Measurements from ENCODE around the gene GRID2. TPM values are rescaled to one million over a fixed set of nuclear protein-coding genes. Genes with fewer than 3 reads are reported as not detected.

GRID2 gene
- total and polyA plus RNA-seq, 8 donors: 6.4 TPM; not detected in 7

DNA sequence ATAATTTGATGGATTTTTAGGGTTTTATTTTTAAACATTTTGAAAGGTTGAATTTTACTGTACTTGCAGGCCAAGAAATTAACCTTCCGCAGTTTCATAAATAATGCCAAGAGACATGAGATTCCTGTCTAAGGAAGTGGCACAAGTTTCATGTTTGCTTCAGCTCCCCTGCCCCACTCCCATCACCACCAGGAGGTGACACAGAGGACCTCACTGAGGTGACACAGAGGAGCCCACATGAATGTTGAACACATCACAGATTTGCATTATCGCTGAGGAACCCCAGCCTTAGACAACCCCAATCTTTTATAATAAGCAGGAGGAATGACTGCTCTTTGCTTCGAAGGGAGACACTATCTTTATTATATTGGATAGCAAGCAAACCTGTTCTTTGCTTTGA is 1033.4 kb downstream of the GRID2 start:
- WGBS, 5 donors: 73 to 90% (median 84%) methylated on average over 3 of the region's 3 CpGs
- Histone ChIP-seq H3K9me3 (no peaks in the 10 kb centered on the region), H3K4me1 (no peaks in the 10 kb centered on the region), H3K27ac (no peak overlapping the region), H3K27me3 (no peaks in the 10 kb centered on the region), H3K36me3 (no peaks in the 10 kb centered on the region), H3K4me3 (no peak overlapping the region)
- no peak for TF ChIP-seq POLR2AphosphoS5 (IDR thresholded peaks at IDR 0.05)
- TF ChIP-seq, protein P1, sequence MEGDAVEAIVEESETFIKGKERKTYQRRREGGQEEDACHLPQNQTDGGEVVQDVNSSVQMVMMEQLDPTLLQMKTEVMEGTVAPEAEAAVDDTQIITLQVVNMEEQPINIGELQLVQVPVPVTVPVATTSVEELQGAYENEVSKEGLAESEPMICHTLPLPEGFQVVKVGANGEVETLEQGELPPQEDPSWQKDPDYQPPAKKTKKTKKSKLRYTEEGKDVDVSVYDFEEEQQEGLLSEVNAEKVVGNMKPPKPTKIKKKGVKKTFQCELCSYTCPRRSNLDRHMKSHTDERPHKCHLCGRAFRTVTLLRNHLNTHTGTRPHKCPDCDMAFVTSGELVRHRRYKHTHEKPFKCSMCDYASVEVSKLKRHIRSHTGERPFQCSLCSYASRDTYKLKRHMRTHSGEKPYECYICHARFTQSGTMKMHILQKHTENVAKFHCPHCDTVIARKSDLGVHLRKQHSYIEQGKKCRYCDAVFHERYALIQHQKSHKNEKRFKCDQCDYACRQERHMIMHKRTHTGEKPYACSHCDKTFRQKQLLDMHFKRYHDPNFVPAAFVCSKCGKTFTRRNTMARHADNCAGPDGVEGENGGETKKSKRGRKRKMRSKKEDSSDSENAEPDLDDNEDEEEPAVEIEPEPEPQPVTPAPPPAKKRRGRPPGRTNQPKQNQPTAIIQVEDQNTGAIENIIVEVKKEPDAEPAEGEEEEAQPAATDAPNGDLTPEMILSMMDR (IDR thresholded peaks at IDR 0.05): no peak
- TF ChIP-seq POLR2A (IDR thresholded peaks at IDR 0.05): no peak
- no peak for TF ChIP-seq EP300 (IDR thresholded peaks at IDR 0.05)
- no peak for DNase-seq
- intact Hi-C loops (cut with DNase I; ENCODE audit: low total_unique reads): no loop called here

DNA sequence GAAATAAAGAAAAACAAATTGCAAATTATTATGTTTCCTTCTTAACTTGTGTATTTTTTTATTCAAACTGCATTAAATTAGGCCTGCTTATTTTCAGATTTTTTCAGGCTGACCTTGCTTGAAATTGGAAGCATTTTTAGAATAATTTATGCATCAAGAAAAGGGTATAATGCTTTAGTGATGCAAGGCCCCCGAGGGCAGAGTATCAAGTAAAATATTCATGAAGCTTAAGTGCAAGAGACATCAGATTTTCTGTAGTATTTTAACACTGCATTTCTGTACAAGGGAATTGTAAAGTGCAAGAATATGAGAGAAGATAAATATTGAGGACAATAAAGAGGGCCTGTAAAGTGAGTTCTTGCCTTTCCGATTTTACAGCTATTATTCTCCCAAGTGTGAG is 1039.0 kb downstream of the GRID2 start:
- H3K4me3 ChIP-seq: no peak overlapping the region
- no peak for DNase-seq
- no peaks in the 10 kb centered on the region for H3K36me3 ChIP-seq
- no peak for TF ChIP-seq POLR2AphosphoS5 (IDR thresholded peaks at IDR 0.05)
- TF ChIP-seq, protein P1 (IDR thresholded peaks at IDR 0.05): no peak
- no peak for TF ChIP-seq EP300 (IDR thresholded peaks at IDR 0.05)
- no peak for TF ChIP-seq POLR2A (IDR thresholded peaks at IDR 0.05)
- H3K27me3 ChIP-seq: no peaks in the 10 kb centered on the region
- no peak overlapping the region for H3K27ac ChIP-seq
- intact Hi-C loops (cut with DNase I; ENCODE audit: low total_unique reads): no loop called here
- H3K4me1 ChIP-seq: no peaks in the 10 kb centered on the region
- WGBS, 5 donors: 80 to 87% (median 82%) methylated on average over 2 of the region's 2 CpGs
- no peaks in the 10 kb centered on the region for H3K9me3 ChIP-seq

DNA sequence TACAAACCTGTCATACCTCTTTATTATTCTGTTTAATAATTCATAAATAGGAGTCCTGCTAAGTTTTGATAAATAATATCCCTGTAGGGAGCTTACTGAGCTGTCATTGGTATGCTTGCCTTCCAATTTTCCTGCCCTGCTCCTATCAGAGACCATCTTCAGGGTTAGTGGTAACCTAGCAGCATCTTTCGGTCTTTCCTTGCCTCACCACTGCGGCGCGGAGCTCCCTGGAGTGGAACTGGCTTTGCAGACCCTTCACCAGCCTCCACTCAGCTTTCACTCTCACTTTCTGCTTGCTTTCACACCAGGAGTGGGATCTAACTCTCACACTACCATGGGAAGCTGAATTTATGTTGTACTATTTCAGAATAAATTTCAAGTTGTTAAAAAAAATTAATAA is 1043.1 kb downstream of the GRID2 start:
- Histone ChIP-seq H3K4me3 (no peak overlapping the region), H3K36me3 (no peaks in the 10 kb centered on the region), H3K4me1 (no peaks in the 10 kb centered on the region), H3K27ac (no peak overlapping the region), H3K27me3 (no peaks in the 10 kb centered on the region), H3K9me3 (no peaks in the 10 kb centered on the region)
- no peak for DNase-seq
- TF ChIP-seq EP300 (IDR thresholded peaks at IDR 0.05) (no peak), POLR2A (IDR thresholded peaks at IDR 0.05) (no peak), POLR2AphosphoS5 (IDR thresholded peaks at IDR 0.05) (no peak)
- TF ChIP-seq, protein P1 (IDR thresholded peaks at IDR 0.05): no peak
- intact Hi-C loops (cut with DNase I; ENCODE audit: low total_unique reads): no loop called here
- WGBS, 5 donors: 80 to 92% (median 88%) methylated on average over 4 of the region's 4 CpGs

DNA sequence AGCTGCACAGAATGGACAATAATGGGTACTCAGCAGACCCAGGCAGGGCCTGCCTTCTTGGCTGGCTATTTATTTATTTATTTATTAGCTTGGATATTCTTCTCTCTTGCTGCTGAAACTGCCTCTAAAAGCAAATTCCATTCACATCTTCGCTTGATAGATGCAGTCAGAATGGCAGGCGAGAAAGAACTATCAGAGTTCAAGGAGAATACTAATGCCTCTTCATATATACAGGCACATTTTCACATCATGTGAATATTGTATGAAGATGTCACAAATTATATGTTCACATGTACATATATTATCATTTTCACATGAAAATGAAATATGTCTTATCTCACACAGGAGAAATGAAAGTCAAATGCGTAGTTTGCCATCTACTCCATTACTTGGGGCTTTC is 1045.1 kb downstream of the GRID2 start:
- intact Hi-C loops (cut with DNase I; ENCODE audit: low total_unique reads): no loop called here

More for the DNA sequence above, 1045.1 kb downstream of the GRID2 start:
- no peaks in the 10 kb centered on the region for H3K36me3 ChIP-seq
- DNase-seq: no peak
- no peaks in the 10 kb centered on the region for H3K4me1 ChIP-seq
- 89 to 98% (median 97%) methylated on average over 3 of the region's 3 CpGs for WGBS, 5 donors
- H3K9me3 ChIP-seq: no peaks in the 10 kb centered on the region
- no peak overlapping the region for H3K27ac ChIP-seq
- no peak overlapping the region for H3K4me3 ChIP-seq
- H3K27me3 ChIP-seq: no peaks in the 10 kb centered on the region
- TF ChIP-seq, protein P1 (IDR thresholded peaks at IDR 0.05): no peak
- TF ChIP-seq POLR2AphosphoS5 (IDR thresholded peaks at IDR 0.05): no peak
- TF ChIP-seq POLR2A (IDR thresholded peaks at IDR 0.05): no peak
- no peak for TF ChIP-seq EP300 (IDR thresholded peaks at IDR 0.05)

Measured in stomach (tissue), 9 donors.